GM19438 (cell line): ENCODE data around the gene DOCK4.
"Not testable (repeated sequence)": the region's sequence is repeated elsewhere in the genome, so short reads cannot be mapped to it uniquely, and the experiment has no call there.

Experiments used
- ATAC-seq: cut with Tn5 transposase; IDR thresholded peaks from one replicate; pipeline ENCODE4 v1.9.1; 2021; ENCODE audit warnings: low read depth; ENCODE audit not compliant: unreplicated experiment

DOCK4 gene

DNA sequence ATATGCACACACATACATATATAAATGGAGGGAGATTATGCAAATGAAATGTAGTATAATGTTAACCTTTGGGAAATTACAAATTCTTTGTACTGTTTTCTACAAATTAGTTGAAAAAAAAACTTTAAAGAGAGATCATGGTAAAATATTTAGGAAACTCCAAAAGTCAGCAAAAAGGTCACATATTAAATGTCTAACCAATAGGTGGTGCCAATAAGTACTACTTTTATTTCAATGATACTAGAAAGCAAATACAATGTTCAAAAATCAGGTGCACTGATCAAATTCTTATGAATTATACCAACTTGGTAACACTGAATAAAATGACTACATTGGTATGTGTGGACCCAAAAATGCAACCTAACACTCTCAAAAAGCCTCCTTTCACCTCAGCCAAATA is 276.9 kb downstream of the DOCK4 start:
- ATAC-seq = no peak

DNA sequence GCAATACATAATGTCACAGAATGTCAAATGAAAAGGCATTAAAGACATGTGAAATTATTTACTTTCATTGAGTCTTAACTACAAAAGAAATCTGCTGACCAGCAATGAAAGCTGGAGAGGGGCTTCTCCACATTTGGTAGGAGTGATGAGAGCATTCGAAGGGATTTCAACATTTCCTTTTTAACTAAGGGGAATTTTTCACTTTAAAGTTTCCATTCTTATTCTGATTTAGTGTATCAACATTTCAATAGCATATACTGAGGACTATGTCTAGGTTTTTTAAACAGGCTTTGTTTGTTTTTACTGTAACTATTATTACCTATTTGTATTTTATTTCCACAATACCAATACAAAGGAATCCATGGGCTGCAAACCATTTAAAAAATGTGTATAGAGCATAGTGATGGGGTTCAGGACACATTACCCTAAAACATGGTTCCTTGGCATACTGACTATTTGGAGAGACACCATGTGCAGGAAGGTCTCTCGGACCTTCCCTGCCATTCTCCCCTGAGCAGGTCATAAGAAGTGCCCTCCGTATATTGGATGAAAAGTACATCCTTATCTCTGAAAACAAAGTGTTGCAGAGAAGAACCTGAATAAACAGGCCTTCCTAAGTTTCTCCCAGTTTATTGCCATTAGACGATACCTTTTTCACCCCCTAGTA is 278.7 kb downstream of the DOCK4 start:
- no peak for ATAC-seq

DNA sequence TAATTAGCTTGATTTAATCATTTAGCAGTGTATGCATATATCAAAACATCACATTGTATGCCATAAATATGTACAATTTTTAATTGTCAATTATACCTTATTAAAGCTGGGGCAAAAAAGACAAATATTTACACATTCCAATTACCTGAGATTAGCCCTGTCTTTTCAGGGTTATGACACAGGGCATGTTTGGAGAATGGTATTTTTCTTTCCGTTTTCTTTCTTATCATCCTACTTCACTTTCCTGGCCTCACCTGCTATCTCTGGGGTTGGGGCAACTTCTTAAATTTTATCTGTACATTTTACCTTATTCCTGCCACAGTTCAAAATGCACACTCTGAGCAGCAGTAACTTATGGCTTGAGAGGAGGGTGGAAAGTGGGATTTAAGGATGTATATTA is 285.9 kb downstream of the DOCK4 start:
- ATAC-seq = no peak

DNA sequence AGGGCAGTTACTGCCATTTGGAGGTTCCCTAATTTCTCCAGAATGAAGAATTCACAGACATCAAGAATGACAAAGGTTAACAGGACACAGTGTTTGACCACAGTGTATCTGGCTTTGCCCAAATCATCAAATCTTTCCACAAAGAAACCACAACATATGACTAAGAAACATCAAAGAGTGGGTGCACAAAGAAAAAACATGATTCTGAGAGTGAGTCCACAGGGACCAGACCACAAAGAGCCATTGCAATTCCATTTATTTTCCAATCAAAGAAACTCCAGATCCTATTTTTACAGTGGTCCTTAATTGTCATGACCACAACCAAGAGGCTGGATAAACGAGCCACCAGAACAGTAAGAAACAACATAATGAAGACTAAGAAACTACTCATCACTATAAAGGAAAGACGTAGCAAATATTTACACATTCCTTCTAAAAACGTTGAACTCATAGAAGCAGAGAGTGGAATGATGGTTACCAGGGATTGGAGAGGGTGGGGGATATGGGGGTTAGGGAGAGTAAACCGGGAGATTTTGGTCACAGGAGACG is 286.5 kb downstream of the DOCK4 start:
- ATAC-seq = no peak

DNA sequence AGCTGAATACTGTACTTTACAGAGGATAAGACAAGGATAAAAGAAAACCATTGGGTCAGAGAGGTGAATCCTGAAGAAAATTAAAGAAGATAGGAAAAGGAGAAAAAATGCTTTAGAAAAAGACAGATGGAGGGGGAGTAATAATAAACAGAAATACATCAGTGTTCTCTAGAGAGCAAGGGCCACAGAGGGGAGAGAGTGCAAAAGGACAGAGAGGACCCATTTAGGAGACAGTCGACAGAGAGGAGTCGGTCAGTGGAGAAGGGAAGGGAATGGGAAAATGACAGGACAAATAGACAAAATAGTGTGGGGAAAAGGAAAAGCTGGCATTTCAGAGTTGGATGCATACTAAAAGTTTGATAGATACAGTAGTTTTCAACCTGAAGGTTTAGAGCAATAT is 287.0 kb downstream of the DOCK4 start:
- no peak for ATAC-seq

DNA sequence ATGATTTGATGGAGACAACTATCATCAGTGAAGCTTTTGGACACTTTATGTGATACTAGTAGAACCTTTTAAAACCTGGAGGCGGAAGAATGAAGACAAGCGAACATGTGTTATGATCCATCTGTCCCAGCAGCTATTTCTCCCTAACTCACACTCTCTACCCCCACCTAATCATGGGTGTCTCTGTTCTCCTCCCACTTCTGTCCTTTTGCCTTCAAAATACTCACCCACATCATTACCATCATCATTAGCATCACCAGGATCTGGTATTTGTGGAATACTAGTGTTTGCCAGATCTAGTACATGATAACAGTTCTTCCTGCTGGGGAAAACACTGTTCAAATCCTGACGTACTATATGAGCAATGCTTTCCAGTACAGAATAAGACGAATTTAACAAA is 287.7 kb downstream of the DOCK4 start:
- no peak for ATAC-seq

DNA sequence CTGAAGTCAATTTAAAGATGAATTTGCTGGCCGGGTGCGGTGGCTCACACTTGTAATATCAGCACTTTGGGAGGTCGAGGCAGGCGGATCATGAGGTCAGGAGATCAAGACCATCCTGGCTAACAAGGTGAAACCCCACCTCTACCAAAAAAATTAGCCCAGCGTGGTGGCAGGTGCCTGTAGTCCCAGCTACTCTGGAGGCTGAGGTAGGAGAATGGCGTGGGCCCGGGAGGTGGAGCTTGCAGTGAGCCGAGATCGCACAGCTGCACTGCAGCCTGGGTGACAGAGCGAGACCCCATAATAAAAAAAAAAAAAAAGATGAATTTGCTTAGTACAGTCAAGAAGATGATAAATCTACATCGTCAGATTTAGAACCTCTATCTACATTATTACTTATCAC is 288.8 kb downstream of the DOCK4 start:
- ATAC-seq = not testable (repeated sequence)

DNA sequence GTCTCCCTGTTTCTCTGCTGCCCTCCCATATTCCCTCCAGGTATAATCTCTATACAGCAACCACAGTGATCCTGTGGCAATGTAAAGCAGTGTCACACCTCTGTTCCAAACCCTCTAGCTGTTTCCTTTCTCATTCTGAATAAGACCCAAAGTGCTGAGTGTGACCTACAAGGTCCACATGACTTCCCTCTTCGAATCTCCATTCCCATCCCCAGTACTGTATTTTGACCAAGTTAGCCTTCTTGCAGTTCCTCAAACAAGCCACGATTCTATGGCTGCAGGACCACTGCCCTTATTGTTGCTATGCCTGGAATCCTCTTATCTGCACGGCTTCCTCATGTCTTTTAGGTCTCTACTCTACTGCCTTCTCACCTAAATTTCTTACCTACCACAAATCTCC is 291.9 kb downstream of the DOCK4 start:
- ATAC-seq = no peak

DNA sequence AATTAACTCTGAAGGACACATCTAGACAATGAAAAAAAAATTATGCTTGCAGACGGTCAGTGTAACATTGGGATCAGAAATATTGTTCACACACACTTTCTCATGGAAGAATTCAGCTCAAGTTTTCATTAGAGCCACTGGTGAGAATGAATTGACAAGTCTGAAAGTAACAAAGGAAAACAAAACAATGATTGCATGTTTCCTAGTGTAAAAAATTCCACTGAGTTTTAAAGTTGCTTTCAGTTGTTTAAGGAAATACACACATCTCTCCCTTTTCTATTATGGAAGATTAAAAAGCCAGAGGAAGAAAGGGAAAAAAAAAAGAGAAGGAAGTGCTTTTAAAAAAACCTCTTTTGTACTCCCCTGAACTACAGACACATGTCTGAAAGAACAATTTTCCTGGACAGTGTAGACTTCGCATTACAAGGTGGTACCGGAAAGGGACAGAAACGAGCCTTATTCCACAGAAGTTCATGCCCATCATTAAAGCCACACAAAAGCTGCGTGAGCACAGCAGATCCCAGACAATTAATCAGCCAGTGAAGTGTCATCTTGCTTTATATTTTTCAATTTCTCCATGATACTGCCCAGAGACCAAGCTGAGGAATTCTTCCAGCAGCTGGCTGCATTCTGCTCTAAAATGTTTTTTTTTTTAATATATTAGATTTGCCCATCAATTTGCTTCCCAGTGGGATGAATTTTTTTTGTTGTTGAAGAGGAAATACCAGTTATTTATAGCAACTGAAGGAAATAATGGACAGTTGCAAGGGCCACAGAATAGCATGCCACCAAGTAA is 294.8 kb downstream of the DOCK4 start:
- no peak for ATAC-seq

DNA sequence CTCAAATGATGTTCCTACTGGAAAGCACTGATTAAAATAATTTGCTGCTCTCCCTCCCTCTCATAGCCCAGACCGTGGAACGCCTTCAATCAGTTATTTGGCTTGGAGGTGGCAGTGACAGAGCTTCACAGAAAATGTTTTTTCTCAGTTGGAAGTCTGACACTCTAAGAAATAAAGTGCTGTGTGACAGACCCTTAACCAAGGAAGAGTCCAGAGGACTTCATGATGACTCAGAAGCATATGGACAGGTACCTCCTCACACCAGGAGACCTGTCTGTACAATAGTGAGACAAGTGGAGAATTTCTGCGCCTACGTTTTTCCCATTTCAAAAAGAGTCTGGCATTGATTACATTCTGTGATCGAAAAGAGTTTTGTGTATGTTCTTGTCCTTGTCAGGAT is 295.5 kb downstream of the DOCK4 start:
- no peak for ATAC-seq

DNA sequence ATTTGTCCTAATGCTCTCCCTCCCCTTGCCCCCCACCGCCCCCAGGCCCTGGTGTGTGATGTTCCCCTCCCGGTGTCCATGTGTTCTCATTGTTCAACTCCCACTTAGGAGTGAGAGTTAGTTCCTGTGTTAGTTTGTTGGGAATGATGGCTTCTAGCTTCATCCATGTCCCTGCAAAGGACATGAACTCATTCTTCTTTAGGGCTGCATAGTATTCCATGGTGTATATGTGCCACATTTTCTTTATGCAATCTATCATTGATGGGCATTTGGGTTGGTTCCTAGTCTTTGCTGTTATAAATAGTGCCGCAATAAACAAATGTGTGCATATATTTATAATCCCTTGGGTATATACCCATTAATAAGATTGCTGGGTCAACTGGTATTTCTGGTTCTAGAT is 297.5 kb downstream of the DOCK4 start:
- ATAC-seq = not testable (repeated sequence)

DNA sequence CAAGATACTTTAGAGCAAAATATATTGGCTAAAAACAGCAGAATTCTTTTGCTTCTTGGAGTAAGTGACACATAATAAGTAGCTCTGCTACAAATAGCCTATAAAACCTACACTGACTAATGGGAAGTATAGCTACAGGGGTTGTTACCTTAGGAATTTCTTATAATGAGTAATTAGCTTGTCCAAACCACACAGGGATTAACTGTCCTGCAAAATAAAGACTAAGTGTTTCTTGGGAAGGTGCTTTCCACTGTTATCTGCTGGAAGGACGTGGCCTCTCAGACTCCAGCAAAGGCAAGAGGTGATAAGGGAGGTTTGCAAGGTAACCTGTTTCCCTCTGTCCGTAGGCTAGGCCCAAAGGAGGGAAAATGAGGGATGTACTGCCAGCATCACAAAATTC is 302.4 kb downstream of the DOCK4 start:
- ATAC-seq = no peak

DNA sequence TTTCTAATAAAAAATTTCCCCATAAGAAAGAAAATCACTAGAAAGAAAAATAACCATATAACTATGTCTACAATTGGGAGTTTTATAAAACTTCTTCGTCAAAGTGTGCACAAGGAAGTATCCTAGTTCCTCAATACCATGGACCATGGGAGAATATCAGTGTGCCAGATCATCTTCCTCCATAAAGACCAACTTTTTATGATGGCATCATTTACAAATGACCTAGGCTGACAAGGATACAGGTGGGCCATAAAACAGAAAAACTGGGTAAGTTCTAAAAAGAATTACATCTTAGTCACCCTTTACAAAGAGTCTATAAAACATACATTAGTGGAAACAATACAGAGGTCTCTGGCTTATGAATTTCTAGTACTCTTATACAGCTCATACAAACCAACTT is 303.2 kb downstream of the DOCK4 start:
- ATAC-seq = no peak

DNA sequence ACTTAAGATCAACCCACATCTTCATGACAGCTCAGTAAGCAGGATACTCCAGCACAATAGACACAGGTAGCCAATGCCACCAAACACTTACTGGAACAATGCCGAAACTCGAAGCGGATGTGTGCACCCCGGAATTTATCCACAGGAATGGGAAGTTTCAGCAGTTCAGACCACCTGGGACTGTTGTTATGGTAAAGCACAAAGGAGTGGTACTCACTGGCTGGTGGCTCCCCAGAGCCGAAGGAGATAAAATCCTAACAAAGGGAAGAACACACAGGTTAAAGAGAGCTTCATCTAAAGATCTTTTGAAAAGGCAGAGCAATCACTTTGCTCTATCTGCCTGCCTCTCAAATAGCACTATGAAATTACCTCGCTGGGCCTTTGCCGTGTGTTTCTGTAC is 305.9 kb downstream of the DOCK4 start:
- ATAC-seq = no peak

DNA sequence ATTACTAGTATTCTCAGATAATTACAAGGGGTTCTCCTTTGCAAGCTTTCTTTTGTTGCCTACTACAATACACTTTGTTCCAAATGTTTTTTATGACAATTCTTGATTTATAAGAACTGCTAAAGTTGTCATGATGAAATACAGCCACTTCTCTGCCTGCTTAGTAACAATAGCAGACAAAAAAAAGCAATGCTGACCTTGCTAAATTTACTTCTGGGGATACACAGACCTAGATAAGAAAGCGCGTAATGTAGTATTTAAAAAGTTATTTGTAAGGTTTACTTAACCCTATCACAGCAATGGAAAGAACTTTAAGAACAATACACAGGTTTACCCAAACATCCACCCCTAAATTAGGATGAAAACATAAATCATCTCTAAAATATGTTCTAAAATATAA is 311.1 kb downstream of the DOCK4 start:
- ATAC-seq = no peak

DNA sequence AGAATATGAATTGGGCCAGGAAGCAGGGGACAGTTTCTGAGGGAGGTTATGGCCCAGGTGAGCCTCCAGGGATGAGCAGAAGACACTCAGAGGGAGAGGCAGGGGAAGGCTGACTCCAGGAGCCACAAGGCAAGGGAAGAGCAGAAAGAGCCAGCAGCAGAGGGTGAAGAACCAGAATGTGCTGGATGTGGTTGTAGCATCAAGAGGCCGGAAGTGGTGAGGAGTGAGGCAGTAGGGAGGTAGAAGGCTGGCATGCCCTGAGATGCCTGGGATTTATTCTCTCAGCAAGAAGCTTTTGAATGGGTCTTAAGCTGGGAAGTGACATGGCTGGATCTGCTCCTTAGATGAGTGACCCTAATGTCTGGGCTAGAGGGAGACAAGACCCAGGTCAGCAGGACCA is 311.7 kb downstream of the DOCK4 start:
- no peak for ATAC-seq

DNA sequence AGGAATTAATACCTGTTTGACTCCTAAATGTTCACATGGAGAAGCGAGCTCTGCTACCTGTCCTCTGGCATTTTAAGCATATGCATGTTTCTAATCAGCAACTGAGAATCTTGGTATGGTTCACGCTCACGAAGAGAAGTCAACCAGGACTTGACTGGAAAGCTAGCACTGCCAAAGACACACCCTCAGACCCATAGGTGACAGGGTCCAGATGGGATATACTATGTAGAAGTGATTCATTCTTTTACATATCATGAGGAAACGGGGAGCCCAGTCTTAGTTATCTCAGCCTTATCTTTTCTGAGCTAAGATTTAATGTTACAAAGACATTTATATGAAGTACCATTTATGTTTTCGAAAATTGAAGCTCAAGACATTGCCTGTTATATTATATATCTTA is 313.0 kb downstream of the DOCK4 start:
- ATAC-seq = no peak

DNA sequence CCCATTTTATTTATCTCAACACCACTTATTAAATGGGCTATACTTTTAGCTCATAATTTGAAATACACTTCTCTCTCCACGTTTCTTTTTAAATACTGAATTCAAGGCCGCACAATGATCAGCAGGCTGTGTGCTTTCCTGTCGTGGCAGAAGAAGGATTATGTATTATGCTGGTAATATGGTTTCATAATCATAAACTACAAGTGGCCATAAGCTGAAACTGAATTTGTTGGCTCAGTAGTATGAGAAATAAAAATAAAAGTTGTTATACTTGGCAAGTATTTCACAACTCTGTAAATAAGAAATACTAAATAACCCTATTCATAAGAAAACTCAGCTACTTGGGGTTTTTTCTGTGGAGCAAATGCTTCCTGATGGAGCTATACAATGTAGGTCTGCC is 313.6 kb downstream of the DOCK4 start:
- ATAC-seq = no peak

DNA sequence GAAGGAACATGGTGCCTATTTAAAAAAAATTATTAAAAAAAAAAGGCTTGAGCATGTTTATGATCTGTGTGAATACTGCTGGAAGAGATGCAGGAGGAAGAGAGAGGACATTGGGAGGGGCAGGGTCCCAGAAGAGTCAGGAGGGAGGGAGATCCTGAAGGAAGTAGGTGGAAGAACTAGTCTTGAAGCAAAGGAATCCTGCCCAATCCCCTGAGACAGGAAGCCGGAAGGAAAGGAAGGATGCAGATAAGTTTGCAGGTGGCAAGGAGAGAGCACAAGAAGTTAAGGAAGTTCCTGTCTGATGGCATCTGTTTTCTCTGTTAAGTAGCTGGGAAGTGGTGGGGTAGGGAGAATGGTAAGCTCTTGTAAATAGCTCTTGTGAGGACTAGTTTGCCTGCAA is 318.5 kb downstream of the DOCK4 start:
- no peak for ATAC-seq

DNA sequence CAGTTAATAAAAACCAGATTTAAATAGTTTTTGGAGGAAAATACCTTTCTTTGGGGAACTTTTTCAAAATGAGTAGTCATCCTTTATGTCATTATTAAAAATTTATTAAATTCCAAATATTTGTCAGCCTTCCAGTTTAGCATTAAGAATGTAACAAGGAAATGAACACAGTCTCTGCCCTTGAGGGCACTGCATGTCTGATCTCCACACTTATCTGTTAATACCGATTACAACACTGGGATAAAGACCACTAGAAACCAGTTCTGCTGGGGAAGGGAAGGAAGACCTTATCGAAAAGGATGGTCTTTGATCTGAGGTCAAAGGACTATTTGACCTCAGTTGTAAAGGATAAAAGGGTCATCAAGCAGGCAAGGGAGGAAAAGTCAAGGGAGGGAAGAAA is 320.0 kb downstream of the DOCK4 start:
- no peak for ATAC-seq

DNA sequence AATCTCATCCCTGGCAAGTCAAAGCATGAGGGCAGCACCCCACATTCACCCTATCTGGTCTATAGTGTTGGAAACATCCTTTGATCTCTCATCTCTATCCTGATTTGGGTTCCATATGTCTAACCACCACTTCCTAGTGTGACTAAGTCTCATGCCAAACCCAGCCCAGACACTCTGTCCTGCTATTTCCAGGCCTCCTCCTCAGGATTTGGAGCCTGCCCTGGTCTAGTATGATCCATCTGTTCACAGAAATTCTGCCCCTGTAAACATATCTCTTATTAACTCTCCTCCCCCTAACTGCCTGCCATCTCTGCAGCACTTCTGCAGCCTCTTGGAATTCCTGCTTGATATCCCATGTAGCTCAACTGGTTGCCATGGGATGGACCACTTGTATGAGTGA is 323.0 kb downstream of the DOCK4 start:
- ATAC-seq = no peak

DNA sequence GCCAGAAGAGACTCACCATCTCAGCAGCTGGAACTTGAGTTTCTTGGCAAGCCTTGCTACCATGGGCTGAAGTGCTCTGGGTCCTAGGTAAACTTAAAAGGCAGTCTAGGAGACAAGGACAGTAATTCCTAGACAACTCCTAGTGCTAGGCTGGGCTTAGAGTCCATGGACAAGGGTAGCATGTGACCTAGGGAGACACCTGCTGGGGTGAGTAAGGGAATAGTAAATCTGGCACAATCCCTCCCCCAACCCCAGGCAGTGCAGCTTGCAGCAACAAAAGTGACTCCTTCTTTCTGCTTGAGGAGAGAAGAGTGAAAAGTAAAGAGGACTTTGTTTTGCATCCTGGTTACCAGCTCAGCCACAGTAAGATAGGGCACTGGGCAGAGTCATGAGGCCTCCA is 327.4 kb downstream of the DOCK4 start:
- ATAC-seq = no peak
